Kidney (tissue), 14 donors: Measurements from ENCODE around the gene MGAM2. TPM values are rescaled to one million over a fixed set of nuclear protein-coding genes. Genes with fewer than 3 reads are reported as not detected.

Source experiments
- DNase-seq, 5 donors: peaks; one replicate each; pipeline ENCODE4 v3.0.0-alpha.2; 2013 to 2020
- FAIRE-seq: peaks from 2 replicates; lab custom pipeline; 2012; peaks lifted over from hg19 to GRCh38; lab: Jason Lieb, UNC
- H3K27ac ChIP-seq, 2 donors: one replicate each; pipeline ENCODE4 v1.7.0; 2013; ENCODE audit warnings: low read depth in 2 of 2, low read length in 2 of 2, inconsistent platforms in 1 of 2
- H3K27me3 ChIP-seq: one replicate; pipeline ENCODE4 v1.7.1; 2013; ENCODE audit warnings: low read length, inconsistent platforms; ENCODE audit not compliant: control insufficient read depth, insufficient read depth
- H3K36me3 ChIP-seq, 3 donors: one replicate each; pipeline versions ENCODE4 v1.7.0 to v1.7.1; 2013; ENCODE audit warnings: low read length in 3 of 3, control low read depth in 1 of 3, inconsistent platforms in 1 of 3; ENCODE audit not compliant: insufficient read depth in 3 of 3, control insufficient read depth in 2 of 3
- H3K4me1 ChIP-seq, 3 donors: one replicate each; pipeline versions ENCODE4 v1.7.0 to v1.7.1; 2013; ENCODE audit warnings: low read length in 3 of 3, inconsistent platforms in 1 of 3, low read depth in 1 of 3; ENCODE audit not compliant: control insufficient read depth in 2 of 3, insufficient read depth in 2 of 3
- H3K4me3 ChIP-seq, 3 donors: one replicate each; pipeline versions ENCODE4 v1.7.0 to v1.8.1; 2013; ENCODE audit warnings: low read length in 3 of 3, control low read depth in 1 of 3, inconsistent platforms in 1 of 3
- H3K9ac ChIP-seq, 3 donors: one replicate each; pipeline versions ENCODE4 v1.7.0 to v1.7.1; 2013; ENCODE audit warnings: low read length in 3 of 3, control low read depth in 1 of 3, inconsistent platforms in 1 of 3
- H3K9me3 ChIP-seq, 3 donors: one replicate each; pipeline versions ENCODE4 v1.7.0 to v1.7.1; 2013; ENCODE audit warnings: low read length in 3 of 3, control low read depth in 1 of 3, inconsistent platforms in 1 of 3; ENCODE audit not compliant: control insufficient read depth in 2 of 3, insufficient read depth in 1 of 3
- intact Hi-C: fragments of 100-400 bp; cut with DNase I; formaldehyde crosslinking; loops from one replicate; pipeline ENCODE4 v1.11.1; 2022
- polyA plus RNA-seq: library from polyadenylated mRNA; stranded (reverse); fragments of 350-450 nt; fragmentation: Illumina TruSeq; extraction: RNeasy Lipid Tissue Mini Kit (QIAGEN cat#74804); gene quantifications from one replicate; pipeline ENCODE4 v1.2.3, GENCODE V29; 2014; ENCODE audit warnings: low read depth, low replicate concordance; ENCODE audit not compliant: insufficient read depth
- total RNA-seq: library from RNA; stranded (reverse); fragmentation: NEBNext Ultra II Directional; extraction: Animal tissue kit (Norgen Biotek cat#: 25700); gene quantifications from one replicate; pipeline ENCODE4 v1.2.1, GENCODE V29; 2021
- TF ChIP-seq, protein P1 (sequence below): IDR thresholded peaks from 3 replicates; pipeline ENCODE4 v1.5.1; 2012; ENCODE audit warnings: mild to moderate bottlenecking, moderate library complexity, borderline replicate concordance; ENCODE audit not compliant: insufficient read depth; ENCODE audit errors: extremely low read depth
- donor health status: control.
- donor health status: control.
- donor health status: control.
- donor health status: control.
- donor health status: control.
- donor health status: DM: yes; HTN: yes; CAD: no.
- donor health status: Normal renal cell carcinoma (clear cell type).

Gene MGAM2
- total and polyA plus RNA-seq, 2 donors from 2014 or later: 0.13 TPM; not detected in 1

- Histone ChIP-seq H3K36me3 (no peaks in the 10 kb centered on the region), H3K9me3 (no peaks in the 10 kb centered on the region), H3K27me3 (no peaks in the 10 kb centered on the region), H3K27ac (no peak overlapping the region), H3K4me3 (no peak overlapping the region), H3K9ac (no peak overlapping the region), H3K4me1 (no peaks in the 10 kb centered on the region)
- no peak for FAIRE-seq
- intact Hi-C loops: no loop called here
- TF ChIP-seq, protein P1, sequence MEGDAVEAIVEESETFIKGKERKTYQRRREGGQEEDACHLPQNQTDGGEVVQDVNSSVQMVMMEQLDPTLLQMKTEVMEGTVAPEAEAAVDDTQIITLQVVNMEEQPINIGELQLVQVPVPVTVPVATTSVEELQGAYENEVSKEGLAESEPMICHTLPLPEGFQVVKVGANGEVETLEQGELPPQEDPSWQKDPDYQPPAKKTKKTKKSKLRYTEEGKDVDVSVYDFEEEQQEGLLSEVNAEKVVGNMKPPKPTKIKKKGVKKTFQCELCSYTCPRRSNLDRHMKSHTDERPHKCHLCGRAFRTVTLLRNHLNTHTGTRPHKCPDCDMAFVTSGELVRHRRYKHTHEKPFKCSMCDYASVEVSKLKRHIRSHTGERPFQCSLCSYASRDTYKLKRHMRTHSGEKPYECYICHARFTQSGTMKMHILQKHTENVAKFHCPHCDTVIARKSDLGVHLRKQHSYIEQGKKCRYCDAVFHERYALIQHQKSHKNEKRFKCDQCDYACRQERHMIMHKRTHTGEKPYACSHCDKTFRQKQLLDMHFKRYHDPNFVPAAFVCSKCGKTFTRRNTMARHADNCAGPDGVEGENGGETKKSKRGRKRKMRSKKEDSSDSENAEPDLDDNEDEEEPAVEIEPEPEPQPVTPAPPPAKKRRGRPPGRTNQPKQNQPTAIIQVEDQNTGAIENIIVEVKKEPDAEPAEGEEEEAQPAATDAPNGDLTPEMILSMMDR: no peak
- no peak for DNase-seq
These were observed 33.8 kb upstream of the MGAM2 start for GRCh38 chr7:142077762-142078161.

DNA sequence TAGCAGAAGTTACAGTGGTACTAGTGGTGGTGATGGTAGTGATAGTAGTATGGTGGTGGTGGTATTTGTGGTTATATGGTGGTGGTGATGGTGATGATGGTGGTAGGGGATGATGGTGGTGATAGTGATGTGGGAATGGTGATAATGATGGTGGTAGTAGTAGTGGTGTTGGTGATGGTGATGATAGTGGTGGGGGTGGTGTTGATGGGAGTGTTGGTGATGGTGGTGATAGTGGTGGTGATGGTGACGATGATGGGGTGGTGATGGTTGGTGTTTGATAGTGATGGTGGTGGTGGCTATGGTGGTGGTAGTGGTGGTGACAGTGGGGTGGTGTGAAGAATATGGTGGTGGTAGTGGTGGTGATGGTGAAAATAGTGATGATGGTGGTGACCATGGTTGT lies 27.9 kb upstream of the MGAM2 start:
- no peaks in the 10 kb centered on the region for H3K9me3 ChIP-seq
- H3K9ac ChIP-seq: no peak overlapping the region
- FAIRE-seq: no peak
- DNase-seq: no peak
- H3K36me3 ChIP-seq: no peaks in the 10 kb centered on the region
- H3K27ac ChIP-seq: no peak overlapping the region
- no peak overlapping the region for H3K4me3 ChIP-seq
- H3K4me1 ChIP-seq: no peaks in the 10 kb centered on the region
- intact Hi-C loops: no loop called here
- TF ChIP-seq, protein P1: no peak
- no peaks in the 10 kb centered on the region for H3K27me3 ChIP-seq

DNA sequence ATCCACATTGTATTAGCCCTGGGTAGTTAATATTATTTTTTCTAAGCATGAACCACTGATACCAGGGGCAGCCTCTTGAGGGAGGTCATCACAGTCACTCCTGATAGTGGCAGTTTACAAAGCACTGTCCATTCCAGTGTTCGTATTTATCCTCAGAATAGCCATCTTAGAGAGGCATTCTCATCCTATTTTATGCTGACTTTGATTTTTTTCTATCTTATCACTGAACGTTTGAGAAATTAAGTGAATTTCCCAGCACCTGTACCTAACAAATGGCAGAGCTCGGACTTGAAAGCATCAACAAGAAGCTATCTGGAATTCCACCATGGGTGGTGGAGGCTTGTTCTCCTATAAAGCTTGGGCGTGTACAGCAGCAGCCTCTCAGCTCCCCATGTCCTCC lies 26.1 kb upstream of the MGAM2 start:
- no peaks in the 10 kb centered on the region for H3K36me3 ChIP-seq
- intact Hi-C loops: no loop called here
- no peak overlapping the region for H3K9ac ChIP-seq
- H3K4me1 ChIP-seq: no peaks in the 10 kb centered on the region
- H3K27me3 ChIP-seq: no peaks in the 10 kb centered on the region
- H3K9me3 ChIP-seq: no peaks in the 10 kb centered on the region
- H3K4me3 ChIP-seq: no peak overlapping the region
- no peak for DNase-seq
- H3K27ac ChIP-seq: no peak overlapping the region
- TF ChIP-seq, protein P1: no peak
- no peak for FAIRE-seq
